ENCODE results near the gene MAMLD1. TPM values are rescaled to one million over a fixed set of nuclear protein-coding genes. Genes with fewer than 3 reads are reported as not detected.

MAMLD1 gene
- total RNA-seq, 3 donors from 2014 or later (not counting 1 experiment from before 2014, with no cell fraction given): 0.23 to 1.1 (median 0.45) TPM

DNA sequence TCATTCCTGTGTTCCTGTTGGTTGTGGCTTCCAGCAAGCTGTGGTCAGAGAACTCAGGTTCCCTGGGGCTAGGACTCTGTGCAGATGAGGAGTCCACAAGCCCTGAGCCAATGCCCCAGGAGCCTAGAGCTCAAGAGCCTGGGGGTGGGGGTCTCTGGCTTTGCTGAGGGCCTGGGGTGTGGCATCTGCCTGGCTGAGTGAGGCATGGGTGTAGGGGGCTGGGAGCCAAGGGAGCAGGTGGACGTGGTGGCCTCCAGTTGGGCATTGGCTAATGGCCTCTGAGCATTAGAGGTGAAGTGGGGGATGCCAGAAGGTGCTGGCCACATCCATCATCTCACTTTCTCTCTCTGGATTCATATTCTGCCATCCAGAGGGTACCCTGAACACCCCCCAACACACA lies 5.3 kb upstream of the MAMLD1 start:
- no CpG with 5 or more reads among the region's 1 CpG for WGBS (ENCODE audit: insufficient coverage)
- H3K27ac ChIP-seq (ENCODE audit: low read length): no peak overlapping the region
- no peaks in the 10 kb centered on the region for H3K36me3 ChIP-seq (ENCODE audit: control insufficient read depth, insufficient read depth, low read length)
- ATAC-seq (no peak), DNase-seq (no peak)
- peaks cover 10% of the 10 kb centered on the region for H3K27me3 ChIP-seq (ENCODE audit: control insufficient read depth, insufficient read depth, low read length)
- Mint-ChIP-seq H3K27ac (no peak overlapping the region), H3K4me1 (peaks cover 5 to 29% of the 10 kb centered on the region in 2 donors), H3K9me3 (no peaks in the 10 kb centered on the region), H3K27me3 (ENCODE audit: low read depth in 2 of 2) (peaks cover 23 to 25% of the 10 kb centered on the region in 2 donors), H3K4me3 (no peak overlapping the region), H3K36me3 (no peaks in the 10 kb centered on the region)
- peaks cover 19% of the 10 kb centered on the region for H3K4me1 ChIP-seq (ENCODE audit: control insufficient read depth, insufficient read depth, low read length)
- no peak overlapping the region for H3K4me3 ChIP-seq (ENCODE audit: low read length)
- intact Hi-C loops (cut with micrococcal nuclease): no loop called here
- no peaks in the 10 kb centered on the region for H3K9me3 ChIP-seq (ENCODE audit: control insufficient read depth, insufficient read depth, low read length)
- TF ChIP-seq, protein P1, sequence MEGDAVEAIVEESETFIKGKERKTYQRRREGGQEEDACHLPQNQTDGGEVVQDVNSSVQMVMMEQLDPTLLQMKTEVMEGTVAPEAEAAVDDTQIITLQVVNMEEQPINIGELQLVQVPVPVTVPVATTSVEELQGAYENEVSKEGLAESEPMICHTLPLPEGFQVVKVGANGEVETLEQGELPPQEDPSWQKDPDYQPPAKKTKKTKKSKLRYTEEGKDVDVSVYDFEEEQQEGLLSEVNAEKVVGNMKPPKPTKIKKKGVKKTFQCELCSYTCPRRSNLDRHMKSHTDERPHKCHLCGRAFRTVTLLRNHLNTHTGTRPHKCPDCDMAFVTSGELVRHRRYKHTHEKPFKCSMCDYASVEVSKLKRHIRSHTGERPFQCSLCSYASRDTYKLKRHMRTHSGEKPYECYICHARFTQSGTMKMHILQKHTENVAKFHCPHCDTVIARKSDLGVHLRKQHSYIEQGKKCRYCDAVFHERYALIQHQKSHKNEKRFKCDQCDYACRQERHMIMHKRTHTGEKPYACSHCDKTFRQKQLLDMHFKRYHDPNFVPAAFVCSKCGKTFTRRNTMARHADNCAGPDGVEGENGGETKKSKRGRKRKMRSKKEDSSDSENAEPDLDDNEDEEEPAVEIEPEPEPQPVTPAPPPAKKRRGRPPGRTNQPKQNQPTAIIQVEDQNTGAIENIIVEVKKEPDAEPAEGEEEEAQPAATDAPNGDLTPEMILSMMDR (IDR thresholded peaks at IDR 0.05): no peak

DNA sequence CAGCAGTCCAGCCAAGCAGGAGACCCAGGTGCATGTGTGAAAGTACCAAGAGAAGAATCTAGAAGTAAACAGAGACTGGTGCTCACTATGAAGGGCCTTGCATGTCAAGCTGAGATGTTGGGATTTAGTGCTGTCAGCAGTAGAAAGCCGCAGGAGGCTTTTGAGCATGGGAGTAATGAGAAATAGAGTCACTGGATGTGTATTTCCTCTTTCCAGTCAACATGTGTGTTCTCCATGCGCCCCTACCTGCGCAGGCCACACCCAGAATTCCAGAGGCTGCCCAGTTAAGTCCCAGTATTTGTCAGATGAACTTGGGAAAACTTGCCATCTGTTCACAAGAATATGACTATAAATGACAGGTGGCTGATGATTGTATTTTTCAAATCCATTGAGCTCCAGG lies 4.5 kb upstream of the MAMLD1 start:
- H3K27me3 ChIP-seq (ENCODE audit: control insufficient read depth, insufficient read depth, low read length): peaks cover 11% of the 10 kb centered on the region
- DNase-seq: no peak
- H3K27ac ChIP-seq (ENCODE audit: low read length): no peak overlapping the region
- no peaks in the 10 kb centered on the region for H3K36me3 ChIP-seq (ENCODE audit: control insufficient read depth, insufficient read depth, low read length)
- ATAC-seq: no peak
- Mint-ChIP-seq H3K9me3 (no peaks in the 10 kb centered on the region), H3K27me3 (ENCODE audit: low read depth in 2 of 2) (peaks cover 25 to 26% of the 10 kb centered on the region in 2 donors), H3K36me3 (no peaks in the 10 kb centered on the region), H3K27ac (no peak overlapping the region), H3K4me1 (peaks cover 5 to 33% of the 10 kb centered on the region in 2 donors), H3K4me3 (no peak overlapping the region)
- no peak overlapping the region for H3K4me3 ChIP-seq (ENCODE audit: low read length)
- no peaks in the 10 kb centered on the region for H3K9me3 ChIP-seq (ENCODE audit: control insufficient read depth, insufficient read depth, low read length)
- intact Hi-C loops (cut with micrococcal nuclease): no loop called here
- TF ChIP-seq, protein P1 (IDR thresholded peaks at IDR 0.05): no peak
- H3K4me1 ChIP-seq (ENCODE audit: control insufficient read depth, insufficient read depth, low read length): peaks cover 24% of the 10 kb centered on the region
- 100% methylated on average over 3 of the region's 3 CpGs for WGBS (ENCODE audit: insufficient coverage)

DNA sequence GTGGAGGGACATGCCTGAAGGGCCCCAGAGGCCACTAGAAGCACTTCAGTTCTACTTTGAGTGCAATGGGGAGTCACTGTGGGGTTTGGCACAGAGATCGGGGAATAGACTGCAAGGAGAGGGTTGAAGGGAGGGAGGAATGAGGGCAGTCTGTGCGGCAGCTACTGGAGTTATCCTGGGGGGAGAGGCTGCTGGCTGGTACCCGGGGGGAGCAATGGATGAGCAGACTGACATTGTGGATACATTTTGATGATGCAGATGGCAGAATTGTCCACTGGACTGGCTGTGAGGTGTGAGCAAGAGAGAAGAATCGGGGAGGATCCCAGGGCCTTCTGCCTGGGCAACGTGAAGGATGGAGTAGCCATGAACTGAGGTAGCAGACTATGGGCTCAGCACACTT lies 2.8 kb upstream of the MAMLD1 start:
- no peak overlapping the region for H3K4me3 ChIP-seq (ENCODE audit: low read length)
- Mint-ChIP-seq H3K27ac (no peak overlapping the region), H3K9me3 (no peaks in the 10 kb centered on the region), H3K4me1 (peaks cover 5 to 33% of the 10 kb centered on the region in 2 donors), H3K36me3 (no peaks in the 10 kb centered on the region), H3K27me3 (ENCODE audit: low read depth in 2 of 2) (peaks cover 25 to 26% of the 10 kb centered on the region in 2 donors), H3K4me3 (no peak overlapping the region)
- no peaks in the 10 kb centered on the region for H3K36me3 ChIP-seq (ENCODE audit: control insufficient read depth, insufficient read depth, low read length)
- ATAC-seq: no peak
- TF ChIP-seq, protein P1 (IDR thresholded peaks at IDR 0.05): no peak
- intact Hi-C loops (cut with micrococcal nuclease): loop anchor here (10.0 kb wide), 1 partner anchor 224 kb away; no protein-coding TSS in a partner anchor
- H3K4me1 ChIP-seq (ENCODE audit: control insufficient read depth, insufficient read depth, low read length): peaks cover 35% of the 10 kb centered on the region
- 94% methylated on average over 5 of the region's 5 CpGs for WGBS (ENCODE audit: insufficient coverage)
- peaks cover 13% of the 10 kb centered on the region for H3K27me3 ChIP-seq (ENCODE audit: control insufficient read depth, insufficient read depth, low read length)
- H3K27ac ChIP-seq (ENCODE audit: low read length): no peak overlapping the region
- no peaks in the 10 kb centered on the region for H3K9me3 ChIP-seq (ENCODE audit: control insufficient read depth, insufficient read depth, low read length)
- DNase-seq: no peak

Data from natural killer cell (primary cell).